HG03558 (cell line): ENCODE results near the gene CLSTN2.

Source experiments
- ATAC-seq: cut with Tn5 transposase; IDR thresholded peaks from one replicate; pipeline ENCODE4 v1.9.1; 2021; ENCODE audit warnings: moderate number of reproducible peaks; ENCODE audit not compliant: unreplicated experiment; ENCODE audit errors: extremely low read depth

CLSTN2 gene

GRCh38 chr3:140553591-140553990 is 618.6 kb downstream of the CLSTN2 start:
- no peak for ATAC-seq

GRCh38 chr3:140555666-140556065 is 620.7 kb downstream of the CLSTN2 start:
- no peak for ATAC-seq

DNA sequence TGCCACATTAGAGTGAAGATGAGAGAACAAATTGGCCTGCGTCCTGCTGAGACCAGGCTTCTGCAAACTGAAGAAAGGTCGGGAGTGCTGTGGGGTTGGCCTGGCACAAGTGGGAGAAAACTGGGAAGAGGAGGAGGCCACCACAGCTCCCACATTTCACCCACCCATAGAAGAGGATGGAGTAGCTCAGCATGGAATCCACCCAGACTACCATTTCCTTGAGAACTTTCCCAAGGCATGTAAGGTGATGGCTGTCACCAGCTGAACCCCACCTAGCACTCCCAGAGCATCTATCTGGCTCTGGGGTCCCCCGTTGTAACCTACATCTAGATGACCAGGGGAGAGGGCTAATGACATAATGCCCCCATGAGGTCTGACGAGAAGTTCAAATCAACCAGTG is 622.5 kb downstream of the CLSTN2 start:
- no peak for ATAC-seq

GRCh38 chr3:140559546-140559945 is 624.6 kb downstream of the CLSTN2 start:
- no peak for ATAC-seq

- ATAC-seq, result no peak
Observed at GRCh38 chr3:140563206-140563760, 628.3 kb downstream of the CLSTN2 start.

DNA sequence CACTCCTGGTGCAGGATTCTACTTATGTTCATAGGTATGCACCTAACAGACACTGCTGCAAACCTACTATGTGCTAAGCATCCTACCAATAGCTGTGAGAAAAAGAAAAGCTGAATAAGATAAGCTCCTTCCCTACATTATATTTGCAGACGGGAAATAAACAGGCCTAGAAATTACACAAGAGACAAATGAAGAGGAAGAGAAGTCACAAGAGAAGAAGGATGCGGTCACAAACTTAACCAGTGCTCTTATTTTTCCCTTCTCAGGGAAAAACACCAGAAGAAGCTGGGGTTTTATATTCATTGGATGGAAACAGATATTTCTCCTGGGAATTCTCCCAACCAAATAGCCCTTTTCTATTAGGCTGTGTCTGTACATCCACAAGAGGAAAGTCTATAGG is 633.1 kb downstream of the CLSTN2 start:
- ATAC-seq, result no peak

DNA sequence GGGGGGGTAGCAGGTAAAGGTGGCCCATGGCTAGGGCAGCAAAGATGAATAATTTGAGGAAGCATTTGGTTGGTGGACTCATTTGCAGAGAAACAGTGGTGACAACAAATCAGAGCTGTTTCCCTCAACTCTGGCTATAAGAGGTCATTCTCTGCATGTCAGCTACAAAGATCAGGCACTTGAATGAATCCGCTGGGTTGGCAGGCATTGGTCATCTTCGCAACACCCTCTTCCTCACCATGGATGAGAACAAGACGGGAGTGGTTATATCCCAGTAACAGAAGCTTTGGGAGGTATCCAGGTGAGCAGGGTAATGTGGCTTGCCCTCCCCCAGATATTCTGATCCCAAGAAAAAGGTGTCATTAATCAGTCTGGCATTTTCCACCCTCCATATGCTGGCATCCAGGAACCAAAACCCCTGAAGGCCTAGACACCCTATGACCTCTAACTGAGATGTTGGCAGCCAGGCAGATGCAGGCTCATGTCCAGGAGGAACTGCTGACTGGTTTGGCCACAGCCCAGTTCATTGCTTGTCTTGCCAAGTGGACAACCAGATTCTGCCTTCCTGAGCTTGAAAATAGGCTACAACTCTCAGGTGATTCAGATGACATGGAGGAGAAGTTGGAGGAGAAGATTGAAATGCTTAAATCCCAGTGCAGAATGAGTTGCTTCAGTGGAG is 634.0 kb downstream of the CLSTN2 start:
- ATAC-seq, result no peak

GRCh38 chr3:140570602-140571001 is 635.6 kb downstream of the CLSTN2 start:
- no peak for ATAC-seq

DNA sequence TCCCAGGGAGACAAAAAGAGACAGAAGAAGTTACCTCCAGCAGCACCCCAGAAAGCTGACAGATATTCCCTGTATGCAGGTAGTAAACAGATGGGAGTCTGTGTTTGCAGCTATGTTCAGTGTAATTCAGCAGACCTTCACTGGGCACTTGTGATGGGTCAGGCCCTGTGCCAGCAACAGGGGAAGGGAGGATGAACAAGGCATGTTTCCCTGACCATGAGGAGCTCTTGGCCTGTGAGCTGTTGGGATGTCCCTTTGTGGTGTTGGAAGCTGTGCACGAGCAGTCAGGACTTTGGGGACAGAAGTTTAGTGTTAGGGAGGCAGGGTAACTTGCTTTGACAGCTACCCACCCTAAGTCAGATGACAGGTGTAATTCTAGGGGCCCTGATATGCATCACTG is 636.9 kb downstream of the CLSTN2 start:
- no peak for ATAC-seq

GRCh38 chr3:140572334-140572733 is 637.3 kb downstream of the CLSTN2 start:
- ATAC-seq, result no peak

DNA sequence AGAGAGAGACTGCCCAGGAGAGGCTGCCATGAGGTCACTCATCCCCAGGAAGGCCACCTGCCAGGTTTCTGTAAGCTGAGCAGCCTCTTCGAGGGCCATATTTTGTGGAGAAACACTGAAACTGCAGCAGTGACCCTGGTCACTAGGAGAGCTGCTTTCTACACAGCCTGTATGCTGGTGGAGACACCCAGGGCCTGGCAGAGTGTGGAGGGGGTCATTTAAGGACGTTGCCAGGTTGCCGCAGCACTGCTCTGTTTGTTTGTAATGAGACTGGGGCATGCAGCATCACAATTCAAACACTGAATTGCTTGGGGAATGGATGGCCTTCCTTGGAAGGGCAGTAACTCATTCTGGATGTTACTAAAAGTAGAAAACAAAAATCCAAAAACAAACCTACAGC is 638.0 kb downstream of the CLSTN2 start:
- ATAC-seq, result no peak

DNA sequence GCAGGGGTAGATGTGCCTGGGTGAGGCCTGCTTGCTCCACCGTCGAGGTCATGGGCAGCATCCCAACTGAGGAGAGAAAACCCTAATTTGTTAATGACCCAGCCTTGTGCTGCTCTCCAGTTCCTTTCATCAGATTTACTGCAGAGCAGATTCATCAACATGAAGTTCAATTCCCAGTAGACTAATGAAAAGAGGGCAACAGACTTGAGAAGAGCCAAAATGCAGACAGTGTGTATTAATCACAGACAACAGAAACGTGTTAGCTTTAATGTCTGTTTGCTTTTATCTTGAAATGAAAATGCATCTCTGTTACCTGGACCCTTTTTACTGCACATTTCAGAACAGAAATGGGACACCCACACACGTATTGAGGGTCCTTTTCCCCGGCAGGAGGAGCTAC is 639.4 kb downstream of the CLSTN2 start:
- ATAC-seq, result no peak

DNA sequence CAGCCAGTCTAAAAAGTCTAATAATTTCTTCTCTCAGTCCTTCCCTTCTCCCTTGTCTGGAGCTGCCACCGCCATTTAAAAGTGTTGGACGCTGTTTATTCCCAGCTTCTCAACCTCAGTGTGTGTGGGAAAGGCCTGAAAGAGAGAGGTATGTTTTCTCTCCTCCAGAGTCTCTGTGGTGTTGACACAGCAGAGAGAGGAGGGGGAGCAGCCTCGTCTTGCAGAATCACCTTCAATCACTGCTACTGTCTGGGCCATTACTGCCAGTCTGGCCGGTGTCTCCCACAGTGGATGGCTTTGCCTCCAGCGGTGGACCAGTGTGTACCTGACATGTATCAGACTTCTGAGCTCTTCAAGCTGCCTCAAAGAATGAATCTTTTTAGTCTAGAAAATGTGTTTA is 641.5 kb downstream of the CLSTN2 start:
- ATAC-seq, result no peak

DNA sequence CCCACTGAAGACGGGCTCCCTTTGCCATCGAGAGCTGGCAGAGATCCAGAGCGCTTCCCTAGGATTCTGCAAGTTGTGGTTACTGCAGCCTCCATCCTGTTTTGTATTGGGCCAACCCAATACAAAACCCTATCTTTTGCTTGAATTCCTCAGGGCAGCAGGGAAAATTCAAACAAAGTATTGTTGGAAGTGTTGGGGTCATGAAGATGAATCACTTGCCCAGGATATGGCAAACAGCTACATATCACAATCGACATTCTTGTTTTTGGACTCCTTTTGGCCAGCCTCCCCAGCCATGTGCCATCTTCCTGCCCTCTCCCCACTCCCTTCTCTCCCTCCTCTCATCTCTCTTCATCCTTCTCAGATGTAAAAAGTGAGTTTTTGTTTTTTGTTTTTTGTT is 642.9 kb downstream of the CLSTN2 start:
- ATAC-seq, result no peak

DNA sequence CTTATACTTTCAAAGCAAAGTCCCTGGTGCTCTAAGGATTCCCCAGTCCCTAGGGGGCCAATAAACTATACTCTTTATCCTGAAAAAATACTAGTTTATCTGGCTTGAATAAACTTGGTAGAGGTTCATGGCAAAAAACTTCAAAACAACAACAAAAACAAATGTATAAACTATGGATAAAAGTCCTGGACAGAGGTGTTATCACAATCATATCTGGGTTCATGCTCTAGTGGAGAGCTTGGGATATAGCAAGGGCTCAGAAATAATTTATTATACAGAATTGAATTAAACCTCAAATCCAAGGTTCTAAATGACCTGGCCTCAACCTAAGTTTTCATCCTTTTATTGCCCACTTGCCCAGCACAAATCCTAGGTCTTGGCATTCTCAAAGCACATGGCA is 644.3 kb downstream of the CLSTN2 start:
- no peak for ATAC-seq

- no peak for ATAC-seq
Observed at GRCh38 chr3:140580746-140581145, 645.8 kb downstream of the CLSTN2 start.

GRCh38 chr3:140584549-140584948 is 649.6 kb downstream of the CLSTN2 start:
- ATAC-seq, result no peak

GRCh38 chr3:140585828-140586227 is 650.8 kb downstream of the CLSTN2 start:
- ATAC-seq, result no peak

DNA sequence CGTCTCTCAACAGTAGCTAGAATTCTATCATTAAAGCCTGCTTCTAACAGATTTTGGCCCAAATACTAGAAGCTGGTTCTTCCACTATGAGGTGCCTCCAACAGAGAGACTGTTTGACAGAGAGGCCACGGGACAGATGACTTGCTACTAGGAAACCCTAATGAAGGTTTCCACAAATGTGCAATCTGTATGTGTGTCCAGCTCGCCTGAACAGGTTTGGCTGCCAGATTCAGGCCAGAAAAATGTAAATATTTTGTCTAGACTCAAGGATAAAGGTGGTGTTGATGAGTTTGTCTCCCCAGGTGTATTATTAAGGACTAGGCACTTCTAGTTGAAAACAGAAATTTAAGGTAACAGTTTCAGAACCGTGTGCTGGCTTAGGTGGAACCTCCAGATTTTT is 651.3 kb downstream of the CLSTN2 start:
- ATAC-seq, result no peak

GRCh38 chr3:140588558-140588957 is 653.6 kb downstream of the CLSTN2 start:
- ATAC-seq, result no peak

DNA sequence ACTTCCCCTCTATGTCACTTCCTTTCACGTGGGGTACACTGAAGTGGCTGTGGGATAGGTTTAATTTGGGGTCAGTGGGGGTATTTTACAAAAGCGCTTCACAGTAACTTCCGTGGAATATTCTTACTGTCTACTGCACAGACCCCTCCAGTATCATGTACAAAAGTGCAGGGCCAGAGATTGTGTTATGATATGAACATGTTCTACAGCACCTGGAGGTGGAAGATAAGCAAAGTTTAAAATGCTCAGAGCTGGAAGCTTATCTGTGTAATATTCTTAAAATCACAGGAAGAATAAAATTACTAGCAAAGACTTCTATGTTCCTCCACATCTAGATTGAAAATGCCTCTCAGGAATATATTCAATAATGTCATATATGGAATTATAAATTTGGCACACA is 658.8 kb downstream of the CLSTN2 start:
- no peak for ATAC-seq

DNA sequence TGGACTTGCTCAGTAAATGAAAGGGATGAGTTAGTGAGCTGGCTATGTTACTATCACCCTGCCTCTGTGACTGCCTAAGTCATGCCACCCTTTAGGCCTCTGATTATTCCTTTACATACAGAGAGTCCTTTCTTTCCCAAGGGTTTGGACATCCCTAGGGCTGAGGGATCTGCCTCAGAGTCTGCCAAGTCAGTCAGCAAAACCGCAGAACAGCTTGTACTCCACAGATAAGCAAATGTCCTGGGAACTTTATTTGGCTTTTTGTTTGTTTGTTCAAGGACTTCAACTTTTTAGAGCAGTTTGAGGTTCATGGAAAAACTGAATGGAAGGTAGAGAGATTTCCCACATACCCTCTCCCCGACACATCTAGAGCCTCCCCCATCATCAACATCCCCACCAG is 660.3 kb downstream of the CLSTN2 start:
- ATAC-seq, result no peak
